ENCODE measurements around the gene LUC7L. TPM values are rescaled to one million over a fixed set of nuclear protein-coding genes. Genes with fewer than 3 reads are reported as not detected.
"Not testable (repeated sequence)": the region's sequence is repeated elsewhere in the genome, so short reads cannot be mapped to it uniquely, and the experiment has no call there.

Gene LUC7L
- total RNA-seq, 2 donors from 2014 or later, result 137 to 142 TPM

DNA sequence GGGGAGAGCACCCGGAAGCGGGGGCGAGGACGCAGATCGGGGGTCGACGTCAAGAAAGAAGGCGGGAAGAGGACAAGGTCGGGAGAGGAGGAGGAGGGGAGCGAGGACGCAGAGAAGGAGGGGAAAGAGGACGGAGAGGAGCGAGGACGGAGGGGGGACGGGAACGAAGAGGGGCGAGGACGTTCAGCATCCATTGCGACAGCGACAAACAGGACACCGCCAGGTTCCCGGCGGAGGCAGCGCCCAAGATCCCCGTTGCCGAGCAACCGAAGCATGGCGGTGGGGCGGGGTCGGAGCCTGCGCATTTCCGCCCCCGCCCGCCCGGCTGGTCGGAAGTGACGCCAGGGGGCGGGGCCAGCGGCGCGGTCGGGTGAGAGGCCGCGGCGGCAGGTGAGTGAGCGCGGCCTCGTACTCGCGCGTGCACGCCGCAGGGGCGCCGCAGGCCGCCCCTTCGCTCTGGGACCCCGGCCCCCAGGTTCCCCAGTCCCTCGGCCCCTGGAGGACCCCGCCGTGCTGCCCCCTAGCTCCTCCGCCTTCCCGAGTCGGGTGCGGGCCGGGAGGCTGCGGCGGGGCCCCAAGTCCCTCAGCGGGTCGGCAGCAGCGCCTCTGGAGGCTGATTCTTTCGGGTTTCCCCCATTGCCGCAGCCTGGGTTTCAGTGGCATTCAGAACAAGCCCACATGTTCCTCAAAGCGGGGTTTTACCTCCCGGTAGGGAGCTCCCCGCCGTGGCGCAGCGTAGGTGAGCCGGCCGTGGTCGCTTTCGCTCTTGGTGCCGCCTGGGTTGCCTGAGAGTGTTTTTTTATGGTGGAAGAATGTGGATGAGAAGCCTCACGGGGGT, 5.4 kb upstream of the LUC7L start, which contains the start of gene FAM234A:
Gene FAM234A (plus strand): TSS at position 354 of the 838 bp plus-strand sequence. CDS start 19,593 bp downstream, outside the sequence.
- peak within 1 kb of the TSS; percentile 94 for H3K4me3 Mint-ChIP-seq
- ATAC-seq, result peak; percentile 90

GRCh38 chr16:230949-231348, 1.7 kb upstream of the LUC7L start:
- Mint-ChIP-seq H3K4me3 (no peak overlapping the region), H3K27ac (no peak overlapping the region), H3K4me1 (peaks cover 27% of the 10 kb centered on the region), H3K27me3 (no peaks in the 10 kb centered on the region), H3K36me3 (ENCODE audit: low read depth) (no peaks in the 10 kb centered on the region)
- no peaks in the 10 kb centered on the region for H3K9me3 ChIP-seq (ENCODE audit: control insufficient read depth, low read length, poor library complexity, severe bottlenecking)
- no peak for ATAC-seq
- DNase-seq, result no peak

More for the DNA sequence above, 5.4 kb upstream of the LUC7L start, which contains the start of gene FAM234A:
- DNase-seq, result peak; percentile 93 to 98 (median 94)
- Mint-ChIP-seq H3K27me3 (no peaks in the 10 kb centered on the region), H3K4me1 (peaks cover 13% of the 10 kb centered on the region), H3K36me3 (ENCODE audit: low read depth) (no peaks in the 10 kb centered on the region), H3K27ac (peak within 1 kb of the TSS; percentile 99)
- H3K9me3 ChIP-seq (ENCODE audit: control insufficient read depth, low read length, poor library complexity, severe bottlenecking), result no peaks in the 10 kb centered on the region

DNA sequence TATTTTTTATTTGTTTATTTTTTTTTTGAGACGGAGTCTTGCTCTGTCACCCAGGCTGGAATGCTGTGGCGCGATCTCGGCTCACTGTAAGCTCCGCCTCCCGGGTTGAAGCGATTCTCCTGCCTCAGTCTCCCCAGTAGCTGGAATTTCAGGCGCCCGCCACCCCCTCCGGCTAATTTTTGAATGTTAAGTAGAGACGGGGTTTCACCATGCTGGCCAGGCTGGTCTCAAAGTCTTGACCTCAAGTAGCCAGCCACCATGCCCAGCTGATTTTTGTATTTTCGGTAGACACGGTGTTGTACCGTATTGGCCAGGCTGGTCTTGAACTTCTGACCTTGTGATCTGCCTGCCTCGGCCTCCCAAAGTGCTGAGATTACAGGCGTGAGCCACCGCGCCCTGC, 1.1 kb upstream of the LUC7L start:
- H3K4me3 Mint-ChIP-seq; ATAC-seq; H3K9me3 ChIP-seq (ENCODE audit: control insufficient read depth, low read length, poor library complexity, severe bottlenecking); H3K27me3 Mint-ChIP-seq; H3K36me3 Mint-ChIP-seq (ENCODE audit: low read depth); DNase-seq: not testable (repeated sequence)
- Mint-ChIP-seq H3K4me1 (peaks cover 24% of the 10 kb centered on the region), H3K27ac (peak overlapping the region; percentile 49)

GRCh38 chr16:229731-230281, 557 bp upstream of the LUC7L start:
- H3K9me3 ChIP-seq (ENCODE audit: control insufficient read depth, low read length, poor library complexity, severe bottlenecking), result no peaks in the 10 kb centered on the region
- no peaks in the 10 kb centered on the region for H3K27me3 Mint-ChIP-seq
- peak overlapping the region; percentile 89 for H3K27ac Mint-ChIP-seq
- DNase-seq (no peak), ATAC-seq (no peak)
- no peaks in the 10 kb centered on the region for H3K36me3 Mint-ChIP-seq (ENCODE audit: low read depth)
- H3K4me3 Mint-ChIP-seq, result peak overlapping the region; percentile 59
- H3K4me1 Mint-ChIP-seq, result peaks cover 20% of the 10 kb centered on the region

GRCh38 chr16:228151-228851, 948 bp downstream of the LUC7L start:
- Mint-ChIP-seq H3K36me3 (ENCODE audit: low read depth) (no peaks in the 10 kb centered on the region), H3K27me3 (no peaks in the 10 kb centered on the region), H3K4me3 (peak overlapping the region; percentile 90), H3K27ac (peak overlapping the region; percentile 89), H3K4me1 (peaks cover 16% of the 10 kb centered on the region)
- no peaks in the 10 kb centered on the region for H3K9me3 ChIP-seq (ENCODE audit: control insufficient read depth, low read length, poor library complexity, severe bottlenecking)
- ATAC-seq, result peak; percentile 42
- DNase-seq, result no peak

DNA sequence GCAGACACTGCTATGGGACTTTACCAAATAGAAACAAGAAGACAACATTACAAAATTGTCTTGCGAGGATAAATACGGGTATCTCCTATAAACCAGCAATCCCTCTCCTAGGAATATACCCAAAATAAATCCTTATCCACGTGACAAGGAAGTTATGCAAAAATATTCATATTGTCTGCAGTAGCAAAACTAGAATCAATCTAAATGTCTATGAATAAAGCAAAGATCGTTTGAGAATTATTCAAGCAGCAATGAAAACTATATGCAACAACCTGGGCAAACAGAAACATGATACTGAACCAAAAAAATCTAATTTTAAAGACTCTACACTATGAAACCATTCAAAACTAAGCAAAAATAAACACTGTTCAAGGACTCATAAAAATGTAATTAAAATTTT, 9.2 kb downstream of the LUC7L start:
- Mint-ChIP-seq H3K27ac (peak overlapping the region; percentile 62), H3K4me3 (no peak overlapping the region), H3K27me3 (no peaks in the 10 kb centered on the region), H3K36me3 (ENCODE audit: low read depth) (peaks cover 3% of the 10 kb centered on the region), H3K4me1 (peaks cover 7% of the 10 kb centered on the region)
- ATAC-seq (no peak), DNase-seq (no peak)
- H3K9me3 ChIP-seq (ENCODE audit: control insufficient read depth, low read length, poor library complexity, severe bottlenecking), result no peaks in the 10 kb centered on the region

DNA sequence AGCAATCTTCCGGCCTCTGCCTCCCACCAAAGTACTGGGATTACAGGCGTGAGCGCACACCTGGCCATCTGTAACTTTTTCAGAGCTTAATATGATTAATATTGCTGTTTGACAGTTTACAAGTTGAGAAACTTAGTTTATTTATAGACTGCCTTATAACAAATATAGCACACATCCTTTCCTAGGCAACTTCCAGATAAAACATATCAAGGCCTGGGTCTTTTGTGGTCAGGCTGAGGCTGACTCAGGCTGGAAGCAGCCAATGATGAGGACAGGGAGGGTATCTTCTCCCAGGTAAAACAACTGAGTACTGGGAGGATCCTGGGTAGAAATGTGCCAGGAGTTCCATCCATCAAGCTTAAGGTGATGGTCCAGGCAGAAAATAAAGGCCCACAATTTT, 16.2 kb downstream of the LUC7L start:
- DNase-seq, result no peak
- Mint-ChIP-seq H3K36me3 (ENCODE audit: low read depth) (peaks cover 2% of the 10 kb centered on the region), H3K27me3 (no peaks in the 10 kb centered on the region), H3K4me1 (peaks cover 10% of the 10 kb centered on the region), H3K27ac (no peak overlapping the region), H3K4me3 (no peak overlapping the region)
- no peak for ATAC-seq
- H3K9me3 ChIP-seq (ENCODE audit: control insufficient read depth, low read length, poor library complexity, severe bottlenecking), result no peaks in the 10 kb centered on the region

DNA sequence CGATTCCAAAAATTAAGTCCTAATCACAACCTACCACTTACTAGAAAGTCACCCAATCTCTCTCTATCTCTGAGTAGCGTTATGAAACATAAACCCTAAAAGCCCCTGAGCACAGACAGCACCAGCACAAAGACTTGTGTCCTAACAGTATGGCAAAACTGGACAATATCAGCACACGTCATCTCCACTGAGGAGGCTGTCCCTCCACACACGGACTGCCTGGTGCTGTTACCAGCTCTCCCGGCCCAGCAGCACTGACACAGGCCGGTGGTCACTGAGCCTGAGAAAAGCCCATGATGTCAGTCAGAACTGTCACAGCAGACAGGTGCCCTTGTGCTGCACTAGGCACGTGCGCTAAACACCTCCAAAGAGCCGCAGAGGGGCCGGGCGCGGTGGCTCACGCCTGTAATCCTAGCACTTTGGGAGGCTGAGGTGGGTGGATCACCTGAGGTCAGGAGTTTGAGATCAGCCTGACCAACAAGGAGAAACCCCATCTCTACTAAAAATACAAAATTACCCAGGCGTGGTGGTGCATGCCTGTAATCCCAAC, 17.5 kb downstream of the LUC7L start:
- not testable (repeated sequence) for H3K27ac Mint-ChIP-seq, DNase-seq

GRCh38 chr16:209359-209758, 19.9 kb downstream of the LUC7L start:
- not testable (repeated sequence) for H3K36me3 Mint-ChIP-seq (ENCODE audit: low read depth); DNase-seq; ATAC-seq; H3K9me3 ChIP-seq (ENCODE audit: control insufficient read depth, low read length, poor library complexity, severe bottlenecking); H3K27ac Mint-ChIP-seq; H3K27me3 Mint-ChIP-seq; H3K4me3 Mint-ChIP-seq; H3K4me1 Mint-ChIP-seq

More for the DNA sequence above, 17.5 kb downstream of the LUC7L start:
- not testable (repeated sequence) for H3K9me3 ChIP-seq (ENCODE audit: control insufficient read depth, low read length, poor library complexity, severe bottlenecking); ATAC-seq; H3K36me3 Mint-ChIP-seq (ENCODE audit: low read depth); H3K4me3 Mint-ChIP-seq; H3K27me3 Mint-ChIP-seq; H3K4me1 Mint-ChIP-seq

DNA sequence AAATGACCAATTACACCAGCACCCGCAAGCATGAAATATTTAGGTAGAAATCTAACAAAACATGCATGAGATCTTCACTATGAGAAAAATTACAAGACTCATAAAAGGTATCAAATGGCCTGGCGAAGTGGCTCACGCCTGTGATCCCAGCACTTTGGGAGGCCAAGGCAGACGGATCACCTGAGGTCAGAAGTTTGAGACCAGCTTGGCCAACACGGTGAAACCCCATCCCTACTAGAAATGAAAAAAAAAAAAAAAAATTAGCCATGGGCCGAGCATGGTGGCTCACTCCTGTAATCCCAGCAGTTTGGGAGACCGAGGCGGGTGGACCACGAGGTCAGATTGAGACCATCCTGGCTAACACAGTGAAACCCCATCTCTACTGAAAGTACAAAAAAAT, 25.2 kb downstream of the LUC7L start:
- not testable (repeated sequence) for H3K4me3 Mint-ChIP-seq; H3K4me1 Mint-ChIP-seq; DNase-seq; H3K27me3 Mint-ChIP-seq; ATAC-seq; H3K9me3 ChIP-seq (ENCODE audit: control insufficient read depth, low read length, poor library complexity, severe bottlenecking); H3K36me3 Mint-ChIP-seq (ENCODE audit: low read depth)
- peak overlapping the region; percentile 56 for H3K27ac Mint-ChIP-seq

- H3K27me3 Mint-ChIP-seq, result no peaks in the 10 kb centered on the region
- no peak overlapping the region for H3K4me3 Mint-ChIP-seq
Measured at GRCh38 chr16:203246-203645, 26.0 kb downstream of the LUC7L start.

GRCh38 chr16:200388-200787, 28.9 kb downstream of the LUC7L start:
- DNase-seq (no peak), ATAC-seq (no peak)
- H3K36me3 Mint-ChIP-seq (ENCODE audit: low read depth), result no peaks in the 10 kb centered on the region
- no peak overlapping the region for H3K27ac Mint-ChIP-seq
- peaks cover 2% of the 10 kb centered on the region for H3K4me1 Mint-ChIP-seq
- no peaks in the 10 kb centered on the region for H3K27me3 Mint-ChIP-seq
- H3K4me3 Mint-ChIP-seq, result no peak overlapping the region
- H3K9me3 ChIP-seq (ENCODE audit: control insufficient read depth, low read length, poor library complexity, severe bottlenecking), result no peaks in the 10 kb centered on the region

More at GRCh38 chr16:203246-203645, 26.0 kb downstream of the LUC7L start:
- ATAC-seq, result no peak
- DNase-seq, result no peak
- Mint-ChIP-seq H3K4me1 (peaks cover 2% of the 10 kb centered on the region), H3K36me3 (ENCODE audit: low read depth) (no peaks in the 10 kb centered on the region), H3K27ac (no peak overlapping the region)
- H3K9me3 ChIP-seq (ENCODE audit: control insufficient read depth, low read length, poor library complexity, severe bottlenecking), result no peaks in the 10 kb centered on the region

- H3K27ac Mint-ChIP-seq, result peak overlapping the region; percentile 9
- DNase-seq (no peak), ATAC-seq (no peak)
- peaks cover 7% of the 10 kb centered on the region for H3K36me3 Mint-ChIP-seq (ENCODE audit: low read depth)
- no peak overlapping the region for H3K4me3 Mint-ChIP-seq
- H3K27me3 Mint-ChIP-seq, result no peaks in the 10 kb centered on the region
- H3K4me1 Mint-ChIP-seq, result peaks cover 6% of the 10 kb centered on the region
- H3K9me3 ChIP-seq (ENCODE audit: control insufficient read depth, low read length, poor library complexity, severe bottlenecking), result no peaks in the 10 kb centered on the region
Measured at GRCh38 chr16:194516-194915, 34.7 kb downstream of the LUC7L start.

Measured in T-helper 17 cell (primary cell).